ENCODE data around the gene OR4F6.

- TF ChIP-seq POLR2AphosphoS5 (IDR thresholded peaks at IDR 0.05) (no peak), POLR2A (IDR thresholded peaks at IDR 0.05) (no peak)
Measured at GRCh38 chr15:101810456-101810855, 7.1 kb downstream of the OR4F6 start.

Measured in prostate gland (tissue), 1 donor.